GM23338 (cell line): Measurements from ENCODE around the gene CLN6. TPM values are rescaled to one million over a fixed set of nuclear protein-coding genes. Genes with fewer than 3 reads are reported as not detected.

Source experiments
- ATAC-seq: fragments of 200-7000 bp; cut with Tn5 transposase; 3 replicates; pipeline ENCODE4 v1.9.1; 2020
- DNase-seq: peaks from one replicate; pipeline ENCODE4 v3.0.0-alpha.2; 2015; ENCODE audit warnings: low spot score
- H2AFZ ChIP-seq: fragments of 200-600 bp; sonication (generic); 2 replicates; pipeline ENCODE4 v1.8.0; 2016; ENCODE audit warnings: antibody characterized with exemption, mild to moderate bottlenecking, moderate library complexity
- H3F3A ChIP-seq: fragments of 200-600 bp; sonication (generic); replicated peaks from 2 replicates; pipeline ENCODE4 v1.8.0; 2017; ENCODE audit warnings: antibody characterized with exemption, mixed run types, low read depth
- H3K27ac ChIP-seq: fragments of 200-600 bp; sonication (generic); 2 replicates; pipeline ENCODE4 v1.6.1; 2016; ENCODE audit warnings: low read depth
- H3K27me3 ChIP-seq: fragments of 200-600 bp; sonication (generic); 2 replicates; pipeline ENCODE4 v1.8.0; 2016; ENCODE audit warnings: mild to moderate bottlenecking, mixed run types, moderate library complexity; ENCODE audit not compliant: insufficient read depth
- H3K36me3 ChIP-seq: fragments of 200-600 bp; sonication (generic); 2 replicates; pipeline ENCODE4 v1.8.0; 2016; ENCODE audit warnings: mild to moderate bottlenecking; ENCODE audit not compliant: insufficient read depth
- H3K4me1 ChIP-seq: fragments of 200-600 bp; sonication (generic); 2 replicates; pipeline ENCODE4 v1.8.0; 2016; ENCODE audit warnings: mild to moderate bottlenecking, moderate library complexity; ENCODE audit not compliant: insufficient read depth
- H3K4me2 ChIP-seq: fragments of 200-600 bp; sonication (generic); 2 replicates; pipeline ENCODE4 v1.7.1; 2017; ENCODE audit warnings: mixed run types
- H3K4me3 ChIP-seq: fragments of 200-600 bp; sonication (generic); 2 replicates; pipeline ENCODE4 v1.6.1; 2016; ENCODE audit warnings: mixed run types
- H3K79me2 ChIP-seq: fragments of 200-600 bp; sonication (generic); replicated peaks from 2 replicates; pipeline ENCODE4 v1.8.0; 2017; ENCODE audit warnings: mild to moderate bottlenecking; ENCODE audit not compliant: insufficient read depth
- H3K9me2 ChIP-seq: fragments of 200-600 bp; sonication (generic); 2 replicates; pipeline ENCODE4 v1.8.0; 2017; ENCODE audit not compliant: insufficient read depth
- H4K20me1 ChIP-seq: fragments of 200-600 bp; sonication (generic); replicated peaks from 2 replicates; pipeline ENCODE4 v1.8.0; 2017; ENCODE audit warnings: mild to moderate bottlenecking; ENCODE audit not compliant: insufficient read depth
- H3K27ac Mint-ChIP-seq: 2 replicates; pipeline ENCODE4 v1.8.0; 2020; ENCODE audit warnings: inconsistent platforms, mild to moderate bottlenecking, moderate library complexity, mixed read lengths
- H3K27me3 Mint-ChIP-seq: 3 replicates; pipeline ENCODE4 v1.8.0; 2022; ENCODE audit warnings: low read depth, mild to moderate bottlenecking, moderate library complexity, mixed read lengths, inconsistent platforms; ENCODE audit not compliant: insufficient read depth, poor library complexity
- H3K36me3 Mint-ChIP-seq: 3 replicates; pipeline ENCODE4 v1.8.0; 2021; ENCODE audit warnings: low read depth, mild to moderate bottlenecking, inconsistent platforms, moderate library complexity, mixed read lengths
- H3K4me1 Mint-ChIP-seq: 3 replicates; pipeline ENCODE4 v1.8.0; 2020; ENCODE audit warnings: mild to moderate bottlenecking, inconsistent platforms, mixed read lengths
- H3K4me3 Mint-ChIP-seq: 3 replicates; pipeline ENCODE4 v1.8.0; 2021; ENCODE audit warnings: moderate library complexity, mild to moderate bottlenecking, inconsistent platforms, mixed read lengths
- H3K9me3 Mint-ChIP-seq: 3 replicates; pipeline ENCODE4 v1.8.0; 2020; ENCODE audit warnings: moderate library complexity, mild to moderate bottlenecking, inconsistent platforms, mixed read lengths
- CREB1 ChIP-seq: fragments of 250-450 bp; sonication (Bioruptor Pico); IDR thresholded peaks from 2 replicates; pipeline ENCODE4 v1.5.0; 2020; ENCODE audit warnings: low read depth, mild to moderate bottlenecking, moderate library complexity
- CTCF ChIP-seq, 2 experiments: fragments of 200-600 bp in 1 of 2; sonication (generic) in 1 of 2; conservative IDR thresholded peaks; 2 replicates each; pipeline versions ENCODE4 v1.5.1 to v1.6.1; 2016 to 2017; ENCODE audit warnings: antibody characterized with exemption in 2 of 2, low read depth in 2 of 2, mild to moderate bottlenecking in 2 of 2, moderate library complexity in 1 of 2
- ETS1 ChIP-seq: IDR thresholded peaks from 2 replicates; pipeline ENCODE4 v1.6.1; 2016; ENCODE audit warnings: antibody characterized with exemption
- EZH2 ChIP-seq: fragments of 200-600 bp; sonication (generic); IDR thresholded peaks from one replicate; pipeline ENCODE4 v1.8.0; 2017; ENCODE audit warnings: antibody characterized with exemption, mild to moderate bottlenecking, low read depth; ENCODE audit not compliant: unreplicated experiment
- EZH2phosphoT487 ChIP-seq: fragments of 200-600 bp; sonication (generic); IDR thresholded peaks from one replicate; pipeline ENCODE4 v1.8.1; 2018; ENCODE audit warnings: antibody characterized with exemption; ENCODE audit not compliant: unreplicated experiment
- JUNB ChIP-seq: IDR thresholded peaks from one replicate; pipeline ENCODE4 v1.6.1; 2016; ENCODE audit warnings: antibody characterized with exemption; ENCODE audit not compliant: unreplicated experiment
- NANOG ChIP-seq: IDR thresholded peaks from 2 replicates; pipeline ENCODE4 v1.6.1; 2016; ENCODE audit warnings: antibody characterized with exemption, borderline replicate concordance
- POLR2AphosphoS5 ChIP-seq: IDR thresholded peaks from 2 replicates; pipeline ENCODE4 v1.6.1; 2016; ENCODE audit warnings: antibody characterized with exemption, low read depth
- REST ChIP-seq: IDR thresholded peaks from one replicate; pipeline ENCODE4 v1.6.1; 2018; ENCODE audit warnings: antibody characterized with exemption; ENCODE audit not compliant: unreplicated experiment
- STAT1 ChIP-seq: IDR thresholded peaks from one replicate; pipeline ENCODE4 v1.6.1; 2016; ENCODE audit warnings: antibody characterized with exemption; ENCODE audit not compliant: unreplicated experiment
- ZNF114 ChIP-seq: fragments of 250-450 bp; sonication (Bioruptor Pico); IDR thresholded peaks from 2 replicates; pipeline ENCODE4 v1.5.0; 2020; ENCODE audit warnings: mild to moderate bottlenecking, moderate library complexity
- ZNF331 ChIP-seq: fragments of 250-450 bp; sonication (Bioruptor Pico); IDR thresholded peaks from 2 replicates; pipeline ENCODE4 v1.5.0; 2020; ENCODE audit warnings: low read depth, mild to moderate bottlenecking, moderate library complexity
- ZNF462 ChIP-seq: fragments of 250-450 bp; sonication (Bioruptor Pico); IDR thresholded peaks from 2 replicates; pipeline ENCODE4 v1.5.0; 2020; ENCODE audit warnings: mild to moderate bottlenecking, moderate library complexity
- polyA plus RNA-seq: library from polyadenylated mRNA; unstranded; fragments of >200 nt; fragmentation: Nextera tagmentation; extraction: Ambion mirVana; gene quantifications from 2 replicates; pipeline ENCODE4 v1.2.1, GENCODE V29; 2016
- total RNA-seq: library from RNA; depleted of rRNA; stranded (reverse); fragments of >200 nt; shearing (Covaris generic); gene quantifications from 2 replicates; pipeline ENCODE4 v1.2.3, GENCODE V29; 2014

CLN6 gene
- total and polyA plus RNA-seq, 2 experiments from 2014 or later: 20.7 to 69.5 TPM

GRCh38 chr15:68228971-68229385 lies 550 bp downstream of the CLN6 start:
- Histone ChIP-seq H3K4me1 (peaks cover 17% of the 10 kb centered on the region; the same call in 1 of the 2 replicates), H3K9me2 (no peaks in the 10 kb centered on the region), H4K20me1 (peaks cover 34% of the 10 kb centered on the region), H3F3A (peaks cover 13% of the 10 kb centered on the region), H2AFZ (peak overlapping the region; percentile 90), H3K4me2 (peak overlapping the region; percentile 100), H3K27me3 (no peaks in the 10 kb centered on the region), H3K36me3 (no peaks in the 10 kb centered on the region), H3K27ac (peak overlapping the region; percentile 87), H3K79me2 (peaks cover 50% of the 10 kb centered on the region), H3K4me3 (peak overlapping the region; percentile 94)
- DNase-seq (peak; percentile 60), ATAC-seq (peak; percentile 29)
- Mint-ChIP-seq H3K36me3 (peaks cover 17% of the 10 kb centered on the region; the same call in 2 of the 3 replicates), H3K27me3 (peaks cover 17% of the 10 kb centered on the region), H3K9me3 (peaks cover 5% of the 10 kb centered on the region; the same call in 1 of the 3 replicates), H3K27ac (peak overlapping the region; percentile 91), H3K4me3 (peak overlapping the region; percentile 98), H3K4me1 (peaks cover 42% of the 10 kb centered on the region)
- TF ChIP-seq STAT1 (no peak), EZH2 (no peak), NANOG (no peak), POLR2AphosphoS5 (no peak; the same call in 1 of the 2 replicates), EZH2phosphoT487 (no peak), JUNB (no peak), CTCF (conservative IDR thresholded peaks at IDR 0.05; ENCODE audit: low read depth in 2 of 2) (no peak), REST (no peak), CREB1 (CRISPR knock-in tag) (no peak), ZNF114 (CRISPR knock-in tag) (no peak), ZNF331 (CRISPR knock-in tag) (no peak), ETS1 (no peak), ZNF462 (CRISPR knock-in tag) (no peak)
